Skeletal muscle tissue (tissue), 4 donors: ENCODE data around the gene HOXC4. TPM values are rescaled to one million over a fixed set of nuclear protein-coding genes. Genes with fewer than 3 reads are reported as not detected.
A peak's percentile ranks its signal among the peaks of the same experiment; 100 is the strongest.

Source experiments
- H3K27ac ChIP-seq: one replicate; pipeline ENCODE4 v1.7.0; 2013; ENCODE audit warnings: mild to moderate bottlenecking, low read depth, low read length, inconsistent platforms
- H3K27me3 ChIP-seq, 3 donors: one replicate each; pipeline ENCODE4 v1.7.0; 2013; ENCODE audit warnings: low read length in 3 of 3; ENCODE audit not compliant: control insufficient read depth in 3 of 3, insufficient read depth in 3 of 3
- H3K36me3 ChIP-seq, 3 donors: one replicate each; pipeline ENCODE4 v1.7.0; 2013; ENCODE audit warnings: low read length in 3 of 3; ENCODE audit not compliant: control insufficient read depth in 3 of 3, insufficient read depth in 3 of 3
- H3K4me1 ChIP-seq, 3 donors: one replicate each; pipeline ENCODE4 v1.7.0; 2013; ENCODE audit warnings: low read length in 3 of 3, mild to moderate bottlenecking in 3 of 3; ENCODE audit not compliant: control insufficient read depth in 3 of 3, insufficient read depth in 3 of 3
- H3K4me3 ChIP-seq, 3 donors: one replicate each; pipeline ENCODE4 v1.7.0; 2013; ENCODE audit warnings: low read length in 3 of 3
- H3K9ac ChIP-seq, 3 donors: one replicate each; pipeline ENCODE4 v1.7.0; 2013; ENCODE audit warnings: low read length in 3 of 3, mild to moderate bottlenecking in 3 of 3, moderate library complexity in 2 of 3, low read depth in 1 of 3
- H3K9me3 ChIP-seq, 3 donors: one replicate each; pipeline ENCODE4 v1.7.0; 2013; ENCODE audit warnings: low read length in 3 of 3; ENCODE audit not compliant: control insufficient read depth in 3 of 3
- total RNA-seq: library from RNA; depleted of rRNA; stranded (reverse); fragments of >200 nt; gene quantifications from one replicate; pipeline ENCODE4 v1.2.3, GENCODE V29; 2014
- donor health status: Osteomylitis.

HOXC4 gene
- total RNA-seq, 1 donor from 2014 or later, result 1.0 TPM

DNA sequence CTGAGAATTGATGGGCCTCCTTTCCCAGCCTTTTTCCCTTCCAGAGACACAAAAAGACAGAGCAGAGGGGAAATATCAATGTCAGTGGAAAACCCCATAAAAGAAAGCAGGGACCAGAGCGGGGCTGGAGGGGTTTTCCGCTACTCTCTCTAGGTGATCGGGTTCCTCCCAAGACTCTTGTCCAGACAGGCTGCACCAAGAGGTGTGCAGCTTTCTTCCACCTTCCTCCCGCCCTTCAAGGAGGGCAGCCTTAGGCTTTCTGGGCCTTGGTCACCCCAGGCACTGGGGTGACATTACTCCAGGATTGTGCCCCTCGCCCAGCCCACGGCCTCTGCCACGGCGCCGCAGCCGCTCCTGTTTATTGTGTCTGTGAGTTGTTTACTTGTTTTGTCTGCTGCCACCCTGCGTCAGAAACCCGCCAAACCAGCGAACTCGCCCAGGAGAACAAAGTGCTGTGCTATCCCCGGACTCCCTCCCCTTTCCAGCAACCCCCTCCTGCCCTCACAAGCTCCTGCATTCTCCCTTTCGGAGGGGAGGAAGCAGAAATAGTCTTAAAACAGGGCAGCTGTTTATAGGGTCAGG, 32.1 kb upstream of the HOXC4 start:
- Histone ChIP-seq H3K4me3 (peak overlapping the region; percentile 80 to 84 (median 81)), H3K4me1 (peaks cover 54 to 72% (median 67%) of the 10 kb centered on the region in 3 donors), H3K9ac (peak overlapping the region; percentile 95 to 99 (median 98)), H3K36me3 (no peaks in the 10 kb centered on the region), H3K9me3 (no peaks in the 10 kb centered on the region), H3K27me3 (no peaks in the 10 kb centered on the region), H3K27ac (peak overlapping the region; percentile 99)

DNA sequence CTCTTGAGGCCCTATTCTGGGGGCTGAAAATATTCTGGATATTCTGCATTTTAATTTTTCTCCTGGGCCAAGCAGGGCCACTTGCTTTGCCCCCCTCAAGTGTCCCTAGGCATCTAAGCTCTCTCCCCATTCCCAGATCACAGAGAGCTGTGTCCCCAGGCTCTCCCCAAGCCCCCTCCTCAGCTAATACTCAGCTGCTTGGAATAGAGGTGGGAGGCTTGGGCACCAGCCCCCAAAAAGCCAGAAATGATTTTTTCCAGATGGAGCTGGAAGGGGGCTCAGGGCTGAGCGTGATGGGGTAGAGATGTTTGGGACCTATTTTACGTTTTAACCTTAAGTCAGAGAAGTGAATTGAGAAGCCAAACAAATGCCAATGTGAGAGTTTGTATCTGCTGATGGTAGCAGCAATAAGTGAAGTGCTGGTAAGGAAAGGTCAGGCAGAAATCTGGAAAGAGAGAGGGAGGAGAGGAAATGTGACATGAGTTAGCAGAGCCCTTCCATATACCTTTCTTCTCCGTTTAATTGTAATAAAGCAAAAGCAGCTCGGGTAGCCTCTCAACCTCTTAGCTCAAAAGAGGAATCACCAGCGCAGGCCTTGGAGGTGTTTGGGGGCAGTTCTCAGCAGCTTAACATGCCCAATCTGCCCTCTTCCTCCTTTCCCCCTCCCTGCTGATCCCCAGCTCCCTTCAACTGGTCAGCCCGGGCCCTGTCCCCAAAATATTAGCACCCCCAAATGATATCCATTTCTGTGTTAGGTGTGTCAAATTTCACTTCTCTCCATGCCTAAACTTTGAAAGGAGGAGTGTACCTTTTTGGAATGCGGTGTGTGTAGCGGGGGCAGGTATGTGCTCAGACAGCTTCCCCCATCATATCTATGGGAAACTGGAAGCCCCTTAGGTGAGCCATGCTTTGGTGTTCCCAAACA, 30.4 kb upstream of the HOXC4 start:
- H3K27ac ChIP-seq, result peak overlapping the region; percentile 99
- H3K36me3 ChIP-seq, result no peaks in the 10 kb centered on the region
- H3K4me3 ChIP-seq, result peak overlapping the region; percentile 50 to 67 (median 63)
- peak overlapping the region; percentile 81 to 88 (median 87) for H3K9ac ChIP-seq
- H3K9me3 ChIP-seq, result no peaks in the 10 kb centered on the region
- peaks cover 69 to 86% (median 77%) of the 10 kb centered on the region in 3 donors for H3K4me1 ChIP-seq
- no peaks in the 10 kb centered on the region for H3K27me3 ChIP-seq

DNA sequence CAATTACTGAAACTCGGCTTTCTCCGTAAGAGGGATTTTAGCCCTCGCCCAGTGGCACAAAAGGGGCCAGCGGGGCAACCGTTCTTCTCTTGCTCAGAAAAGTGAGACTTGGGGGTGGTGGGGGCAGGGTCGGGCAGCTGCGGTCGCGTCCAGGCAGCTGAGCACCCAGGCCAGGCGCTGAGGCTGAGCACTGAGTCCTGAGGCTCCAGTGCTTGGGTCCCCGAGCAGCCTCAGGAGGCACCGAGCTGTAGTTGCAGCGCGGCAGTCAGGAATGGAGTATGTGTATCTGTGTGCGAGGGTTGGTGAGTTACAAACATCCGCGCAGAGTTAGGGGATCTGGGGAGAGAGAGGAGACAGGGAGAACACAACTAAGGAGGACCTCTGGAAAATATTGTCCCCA, 29.5 kb upstream of the HOXC4 start:
- H3K27ac ChIP-seq, result peak overlapping the region; percentile 99
- no peaks in the 10 kb centered on the region for H3K9me3 ChIP-seq
- peak overlapping the region; percentile 50 to 67 (median 63) for H3K4me3 ChIP-seq
- peak overlapping the region; percentile 81 to 88 (median 87) for H3K9ac ChIP-seq
- H3K4me1 ChIP-seq, result peaks cover 78 to 87% (median 82%) of the 10 kb centered on the region in 3 donors
- H3K27me3 ChIP-seq, result no peaks in the 10 kb centered on the region
- no peaks in the 10 kb centered on the region for H3K36me3 ChIP-seq

DNA sequence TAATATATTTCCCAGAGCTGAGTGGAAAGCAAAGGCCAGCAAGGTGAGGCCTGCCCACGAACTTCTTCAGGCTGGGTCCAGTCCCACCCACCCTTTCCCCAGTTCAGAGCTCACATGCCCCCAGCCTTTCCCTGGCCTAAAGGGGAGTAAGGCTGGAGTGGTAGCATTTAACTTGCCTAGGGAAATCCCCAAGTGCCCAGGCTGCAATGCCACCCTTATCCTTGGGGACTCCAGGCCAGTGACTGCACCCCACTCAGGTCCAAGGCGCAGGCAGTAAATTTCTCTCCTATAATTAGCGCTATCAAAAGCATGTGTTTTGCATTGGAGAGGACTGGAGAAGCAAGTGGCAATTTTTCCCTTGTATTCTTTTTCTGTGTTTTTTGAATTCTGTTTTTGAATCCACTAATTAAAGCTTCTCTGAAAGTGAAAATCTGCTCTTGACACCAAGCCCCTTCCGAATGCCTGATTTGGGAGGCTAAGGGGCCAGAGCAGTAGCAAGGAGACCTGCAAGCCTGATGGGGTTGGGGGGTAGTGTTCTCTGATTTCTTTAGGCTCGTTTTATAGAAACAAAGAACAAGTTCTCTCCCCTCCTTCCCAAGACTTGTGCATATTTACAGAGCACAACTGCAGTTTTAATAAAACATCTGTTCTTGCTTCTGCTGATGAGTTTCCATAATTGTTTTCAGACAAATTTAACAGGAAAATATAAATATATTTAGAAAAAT, 28.9 kb upstream of the HOXC4 start:
- H3K4me1 ChIP-seq, result peaks cover 78 to 87% (median 85%) of the 10 kb centered on the region in 3 donors
- H3K36me3 ChIP-seq, result peaks cover 0 to 2% (median 0%) of the 10 kb centered on the region in 3 donors
- peak overlapping the region; percentile 99 for H3K27ac ChIP-seq
- peak overlapping the region; percentile 50 to 67 (median 63) for H3K4me3 ChIP-seq
- H3K9ac ChIP-seq, result peak overlapping the region; percentile 81 to 88 (median 87)
- no peaks in the 10 kb centered on the region for H3K9me3 ChIP-seq
- no peaks in the 10 kb centered on the region for H3K27me3 ChIP-seq

DNA sequence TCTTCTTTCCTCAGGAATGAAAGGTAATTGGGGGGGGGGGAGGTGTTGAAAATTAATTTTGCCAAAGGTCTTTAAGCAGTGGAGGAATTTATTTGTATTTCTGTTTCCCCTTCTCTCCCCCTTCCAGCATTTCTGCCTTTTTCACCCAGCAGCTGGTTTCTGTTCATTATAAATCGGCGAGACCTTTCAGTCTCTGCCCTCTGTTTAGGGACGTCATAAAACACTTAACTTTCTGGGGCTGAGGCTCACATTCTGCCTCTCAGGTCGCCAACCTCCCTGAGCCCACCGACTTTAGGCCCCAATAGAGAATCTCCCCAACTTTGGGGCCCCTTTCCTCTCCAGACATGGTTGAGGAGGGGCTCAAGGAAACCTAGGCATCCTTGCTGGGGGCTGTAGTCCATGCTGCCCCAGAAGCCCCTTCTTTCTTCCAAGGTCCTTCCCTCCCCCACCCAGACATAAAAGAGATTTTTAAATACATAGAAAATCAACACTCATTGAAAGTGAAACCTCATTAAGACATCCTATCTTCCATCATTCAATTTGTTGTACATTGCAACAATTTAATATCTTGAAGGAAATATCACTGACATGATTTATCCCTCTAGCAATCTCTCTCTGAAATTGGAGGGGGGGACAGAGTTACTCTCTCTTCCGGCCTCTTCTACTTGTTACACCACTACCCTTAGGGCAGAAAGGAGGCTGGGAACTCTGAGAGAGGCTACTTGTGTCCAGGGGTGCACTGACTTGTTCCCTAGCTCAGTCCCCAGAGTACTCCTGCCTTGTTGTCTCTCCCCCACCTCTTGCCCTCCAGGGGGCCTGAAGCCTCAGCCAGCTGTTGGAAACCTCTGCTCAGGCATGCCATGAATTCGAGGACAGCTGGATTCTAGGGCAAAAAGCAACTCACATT, 27.9 kb upstream of the HOXC4 start:
- peak overlapping the region; percentile 81 to 88 (median 85) for H3K9ac ChIP-seq
- H3K9me3 ChIP-seq, result no peaks in the 10 kb centered on the region
- peaks cover 0 to 3% (median 2%) of the 10 kb centered on the region in 3 donors for H3K36me3 ChIP-seq
- peak overlapping the region; percentile 99 for H3K27ac ChIP-seq
- peaks cover 69 to 78% (median 78%) of the 10 kb centered on the region in 3 donors for H3K4me1 ChIP-seq
- H3K4me3 ChIP-seq, result peak overlapping the region; percentile 39 to 50 (median 49)
- H3K27me3 ChIP-seq, result no peaks in the 10 kb centered on the region

DNA sequence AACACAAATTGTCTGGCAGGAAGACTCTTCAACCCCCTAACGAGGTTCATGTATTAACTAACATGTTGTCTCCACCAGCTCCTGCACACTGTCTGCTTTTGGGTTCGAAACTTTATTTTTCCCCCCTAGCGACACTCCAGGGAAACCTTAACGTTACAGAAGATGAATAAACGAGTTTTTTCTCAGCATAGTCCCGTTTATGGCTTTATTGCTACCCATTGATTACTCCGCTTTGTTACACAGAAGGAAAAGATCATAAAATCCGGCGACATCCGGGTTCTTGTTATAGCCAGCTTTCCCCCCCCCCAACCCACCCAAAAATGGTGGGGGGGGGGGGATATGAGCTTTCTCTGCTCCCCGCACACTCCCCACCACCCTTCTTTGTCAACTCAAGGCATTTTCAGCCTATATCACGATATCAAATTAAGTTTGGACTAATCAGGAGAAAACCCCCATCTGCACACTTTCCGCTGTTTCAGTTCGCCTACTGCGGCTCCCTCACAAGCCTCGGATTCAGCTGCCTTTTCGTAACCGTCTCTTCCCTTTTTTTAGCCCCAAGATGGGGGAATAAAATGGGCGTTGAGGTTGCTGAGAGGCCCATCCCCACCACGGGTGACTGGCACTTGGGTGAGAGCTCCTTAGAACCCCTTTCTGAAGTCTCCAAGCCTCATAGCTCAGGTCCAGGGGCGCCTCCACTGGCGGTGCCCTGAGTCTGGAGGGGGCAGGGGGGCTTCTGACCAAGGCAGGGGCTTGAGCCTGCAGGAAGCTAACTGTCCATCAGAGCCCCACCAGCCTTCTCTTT, 26.8 kb upstream of the HOXC4 start:
- H3K9me3 ChIP-seq, result no peaks in the 10 kb centered on the region
- H3K36me3 ChIP-seq, result peaks cover 0 to 3% (median 2%) of the 10 kb centered on the region in 3 donors
- peak overlapping the region; percentile 99 for H3K27ac ChIP-seq
- H3K27me3 ChIP-seq, result peaks cover 0 to 3% (median 0%) of the 10 kb centered on the region in 3 donors
- peaks cover 59 to 68% (median 67%) of the 10 kb centered on the region in 3 donors for H3K4me1 ChIP-seq
- H3K9ac ChIP-seq, result peak overlapping the region; percentile 71 to 88 (median 85)
- peak overlapping the region; percentile 11 to 53 (median 37) for H3K4me3 ChIP-seq

DNA sequence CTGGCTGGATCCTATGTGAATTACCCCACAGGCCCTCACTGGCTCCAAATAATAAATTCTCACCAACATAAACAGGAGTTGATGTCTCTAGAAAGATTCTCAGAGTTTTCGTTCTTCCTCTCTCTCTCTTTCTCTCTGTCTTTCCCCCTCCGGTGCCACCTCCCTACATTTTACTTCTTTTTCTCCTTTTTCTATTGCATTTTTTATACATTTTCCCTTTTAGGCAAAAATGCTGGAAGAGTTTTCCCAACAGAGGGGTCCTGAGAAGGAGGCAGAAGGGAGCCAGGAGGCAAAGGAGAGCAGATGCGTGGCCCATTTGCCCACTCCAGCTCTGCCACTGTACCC, 26.2 kb upstream of the HOXC4 start:
- Histone ChIP-seq H3K4me1 (peaks cover 55 to 68% (median 64%) of the 10 kb centered on the region in 3 donors), H3K27me3 (peaks cover 3 to 5% (median 4%) of the 10 kb centered on the region in 3 donors), H3K9me3 (no peaks in the 10 kb centered on the region), H3K36me3 (peaks cover 0 to 3% (median 2%) of the 10 kb centered on the region in 3 donors), H3K4me3 (peak overlapping the region in 2 of 3 donors; percentile 2 to 11), H3K9ac (peak overlapping the region; percentile 34 to 88 (median 85)), H3K27ac (peak overlapping the region; percentile 99)

DNA sequence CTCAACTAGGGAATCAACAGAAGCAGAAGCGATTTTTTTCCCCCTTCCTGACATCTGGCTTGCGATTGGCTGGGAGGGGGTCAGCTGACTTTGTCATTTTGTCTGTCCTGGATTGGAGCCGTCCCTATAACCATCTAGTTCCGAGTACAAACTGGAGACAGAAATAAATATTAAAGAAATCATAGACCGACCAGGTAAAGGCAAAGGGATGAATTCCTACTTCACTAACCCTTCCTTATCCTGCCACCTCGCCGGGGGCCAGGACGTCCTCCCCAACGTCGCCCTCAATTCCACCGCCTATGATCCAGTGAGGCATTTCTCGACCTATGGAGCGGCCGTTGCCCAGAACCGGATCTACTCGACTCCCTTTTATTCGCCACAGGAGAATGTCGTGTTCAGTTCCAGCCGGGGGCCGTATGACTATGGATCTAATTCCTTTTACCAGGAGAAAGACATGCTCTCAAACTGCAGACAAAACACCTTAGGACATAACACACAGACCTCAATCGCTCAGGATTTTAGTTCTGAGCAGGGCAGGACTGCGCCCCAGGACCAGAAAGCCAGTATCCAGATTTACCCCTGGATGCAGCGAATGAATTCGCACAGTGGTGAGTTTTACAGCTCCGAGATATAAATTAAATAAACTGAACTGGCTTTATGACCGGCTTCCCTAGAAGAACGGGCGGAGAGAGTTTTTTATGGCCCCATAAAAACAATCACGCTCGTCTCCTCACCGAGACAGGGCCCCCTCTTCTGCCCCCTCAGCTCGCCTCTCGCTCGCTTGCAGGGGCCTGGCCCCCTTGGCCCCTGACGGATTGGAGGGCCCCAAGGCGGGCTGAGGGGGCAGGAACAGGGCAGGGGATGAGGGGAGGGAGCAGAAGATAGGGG, 25.1 kb upstream of the HOXC4 start, which contains the start of gene HOXC6:
TSS of gene HOXC6 (plus strand) at position 127 of the 888 bp plus-strand sequence. CDS start at position 209, 82 bp downstream.
- peak within 1 kb of the TSS; percentile 99 for H3K27ac ChIP-seq

More for the DNA sequence above, 25.1 kb upstream of the HOXC4 start, which contains the start of gene HOXC6:
- peaks cover 52 to 63% (median 59%) of the 10 kb centered on the region in 3 donors for H3K4me1 ChIP-seq
- peak within 1 kb of the TSS; percentile 73 to 77 (median 76) for H3K4me3 ChIP-seq
- H3K36me3 ChIP-seq, result peaks cover 0 to 3% (median 2%) of the 10 kb centered on the region in 3 donors
- H3K9ac ChIP-seq, result peak within 1 kb of the TSS; percentile 79 to 88 (median 85)
- H3K27me3 ChIP-seq, result peaks cover 3 to 5% (median 4%) of the 10 kb centered on the region in 3 donors
- H3K9me3 ChIP-seq, result no peaks in the 10 kb centered on the region
